Suprapubic skin (tissue), 3 donors: ENCODE data around the gene TTC1.
"Not testable (repeated sequence)": the region's sequence is repeated elsewhere in the genome, so short reads cannot be mapped to it uniquely, and the experiment has no call there.

Source experiments
- EP300 ChIP-seq: sonication (generic); formaldehyde crosslinking; IDR thresholded peaks from one replicate; pipeline ENCODE4 v1.6.1; 2017; ENCODE audit warnings: antibody characterized with exemption
- POLR2A ChIP-seq, 2 donors: fragments of 450-650 bp; IDR thresholded peaks; one replicate each; pipeline ENCODE4 v1.6.1; 2017; ENCODE audit warnings: antibody characterized with exemption in 2 of 2, mild to moderate bottlenecking in 2 of 2, moderate library complexity in 2 of 2
- TF ChIP-seq, protein P1 (sequence below), 2 donors: fragments of 200-600 bp in 1 of 2; fragments of 450-650 bp in 1 of 2; sonication (generic) in 1 of 2; IDR thresholded peaks; one replicate each; pipeline ENCODE4 v1.5.1; 2016 to 2019; ENCODE audit warnings: antibody characterized with exemption in 2 of 2, mild to moderate bottlenecking in 1 of 2, moderate library complexity in 1 of 2

DNA sequence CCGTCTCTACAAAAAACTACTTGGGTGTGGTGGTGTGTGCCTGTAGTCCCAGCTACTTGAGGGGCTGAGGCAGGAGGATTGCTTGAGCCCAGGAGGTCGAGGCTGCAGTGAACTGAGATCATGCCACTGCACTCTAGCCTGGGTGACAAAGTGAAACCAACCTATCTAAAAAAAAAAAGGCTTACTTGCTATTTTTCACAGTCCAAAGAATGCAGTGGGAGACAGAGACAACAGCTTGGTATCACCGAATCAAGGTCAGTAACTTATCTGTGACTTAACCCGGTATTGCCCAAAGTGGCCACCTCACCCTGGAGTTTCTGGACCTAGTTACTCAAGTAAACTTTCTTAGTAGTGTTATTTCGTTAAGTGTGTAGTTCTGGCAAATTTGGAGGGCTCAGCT, 60.2 kb downstream of the TTC1 start:
- TF ChIP-seq, protein P1, sequence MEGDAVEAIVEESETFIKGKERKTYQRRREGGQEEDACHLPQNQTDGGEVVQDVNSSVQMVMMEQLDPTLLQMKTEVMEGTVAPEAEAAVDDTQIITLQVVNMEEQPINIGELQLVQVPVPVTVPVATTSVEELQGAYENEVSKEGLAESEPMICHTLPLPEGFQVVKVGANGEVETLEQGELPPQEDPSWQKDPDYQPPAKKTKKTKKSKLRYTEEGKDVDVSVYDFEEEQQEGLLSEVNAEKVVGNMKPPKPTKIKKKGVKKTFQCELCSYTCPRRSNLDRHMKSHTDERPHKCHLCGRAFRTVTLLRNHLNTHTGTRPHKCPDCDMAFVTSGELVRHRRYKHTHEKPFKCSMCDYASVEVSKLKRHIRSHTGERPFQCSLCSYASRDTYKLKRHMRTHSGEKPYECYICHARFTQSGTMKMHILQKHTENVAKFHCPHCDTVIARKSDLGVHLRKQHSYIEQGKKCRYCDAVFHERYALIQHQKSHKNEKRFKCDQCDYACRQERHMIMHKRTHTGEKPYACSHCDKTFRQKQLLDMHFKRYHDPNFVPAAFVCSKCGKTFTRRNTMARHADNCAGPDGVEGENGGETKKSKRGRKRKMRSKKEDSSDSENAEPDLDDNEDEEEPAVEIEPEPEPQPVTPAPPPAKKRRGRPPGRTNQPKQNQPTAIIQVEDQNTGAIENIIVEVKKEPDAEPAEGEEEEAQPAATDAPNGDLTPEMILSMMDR (IDR thresholded peaks at IDR 0.05): not testable (repeated sequence)
- TF ChIP-seq EP300; POLR2A (IDR thresholded peaks at IDR 0.05): not testable (repeated sequence)
